HCT116 (cell line): ENCODE measurements around the gene KLHDC7A.

Source experiments
- CTCF ChIP-seq, 3 experiments: fragments of 200-600 bp in 1 of 3; sonication (generic) in 1 of 3; IDR thresholded peaks in 2 of 3; conservative IDR thresholded peaks in 1 of 3; 2 replicates each; pipeline ENCODE4 v1.5.1; 2012 to 2017; ENCODE audit warnings: low read depth in 2 of 3, low read length in 2 of 3, antibody characterized with exemption in 1 of 3, borderline replicate concordance in 1 of 3, control low read depth in 1 of 3, mild to moderate bottlenecking in 1 of 3, mixed read lengths in 1 of 3, mixed run types in 1 of 3, moderate library complexity in 1 of 3; ENCODE audit not compliant: insufficient read depth in 1 of 3
- POLR2A ChIP-seq: IDR thresholded peaks from 2 replicates; pipeline ENCODE4 v1.7.0; 2011; ENCODE audit warnings: borderline replicate concordance; ENCODE audit not compliant: insufficient read depth, insufficient read length; ENCODE audit errors: extremely low read depth
- SP1 ChIP-seq: IDR thresholded peaks from 2 replicates; pipeline ENCODE4 v1.6.1; 2012; ENCODE audit warnings: low read depth
- SRF ChIP-seq: IDR thresholded peaks from 2 replicates; pipeline ENCODE4 v1.6.1; 2012; ENCODE audit warnings: low read depth
- ZBTB33 ChIP-seq: IDR thresholded peaks from 2 replicates; pipeline ENCODE4 v1.6.1; 2011; ENCODE audit warnings: mild to moderate bottlenecking, low read length, moderate library complexity; ENCODE audit not compliant: insufficient replicate concordance; ENCODE audit errors: extremely low read depth

GRCh38 chr1:18434041-18434440 is 46.7 kb upstream of the KLHDC7A start:
- TF ChIP-seq POLR2A (no peak), SRF (no peak), CTCF (IDR thresholded peaks at IDR 0.05 in 2 of 3, conservative IDR thresholded peaks at IDR 0.05 in 1 of 3; ENCODE audit: borderline replicate concordance in 1 of 3, insufficient read depth in 1 of 3, low read depth in 2 of 3, low read length in 2 of 3) (no peak), SP1 (no peak), ZBTB33 (no peak)
